ENCODE data around the gene FSD1L. TPM values are rescaled to one million over a fixed set of nuclear protein-coding genes. Genes with fewer than 3 reads are reported as not detected.

FSD1L gene
- total and polyA plus RNA-seq, 2 donors (not counting 1 experiment from before 2014, with no cell fraction given), result 0.70 to 15.2 TPM

DNA sequence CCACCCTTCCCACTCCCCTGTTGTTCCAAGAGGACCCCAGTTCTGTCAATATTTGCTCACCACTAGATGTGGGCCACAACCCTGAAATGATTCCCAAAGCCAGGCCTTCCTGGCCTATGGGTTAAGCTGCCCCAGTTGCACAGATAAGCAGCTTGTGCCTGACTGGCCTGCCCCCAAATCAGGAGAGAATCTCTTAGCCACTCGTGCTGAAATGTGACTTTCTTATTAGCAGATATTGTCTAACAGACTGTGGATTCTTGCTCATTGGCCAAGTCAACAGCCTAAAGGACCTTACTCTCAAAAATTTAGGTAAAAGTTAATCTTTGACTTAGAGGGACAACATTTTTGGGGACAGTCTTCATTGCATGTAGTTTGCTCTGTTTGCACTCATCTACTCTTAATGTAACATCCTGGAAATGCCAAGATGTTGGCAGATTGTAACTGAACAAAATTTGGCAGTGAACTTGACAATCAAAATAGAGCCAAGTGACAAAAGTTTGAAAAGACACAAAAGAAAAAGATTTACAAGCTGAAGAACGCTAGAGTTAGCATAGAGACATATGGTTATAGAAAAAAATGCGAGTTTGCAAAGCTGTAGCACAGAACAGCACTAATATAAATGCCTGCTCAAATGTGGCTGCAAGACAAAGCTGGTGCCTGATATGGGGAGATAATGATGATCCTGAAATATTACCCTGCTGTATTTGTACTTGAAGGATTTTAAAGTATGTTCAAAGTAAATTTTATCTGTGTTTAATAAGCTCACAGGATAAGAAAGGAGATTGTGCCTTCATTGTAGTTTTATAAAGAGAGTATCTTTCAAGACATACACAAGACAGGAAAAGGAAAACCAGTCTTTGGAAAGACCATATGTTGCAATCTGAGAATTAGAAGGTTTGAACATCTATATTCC, 29.0 kb upstream of the FSD1L start:
- H3K27me3 Mint-ChIP-seq, result no peaks in the 10 kb centered on the region
- H3K9ac ChIP-seq (ENCODE audit: low read length), result no peak overlapping the region
- H3K4me3 ChIP-seq (ENCODE audit: control extremely low read depth in 1 of 5, extremely low read depth in 1 of 5, insufficient read depth in 1 of 5, low read depth in 2 of 5, low read length in 4 of 5), result no peak overlapping the region
- H3K79me2 ChIP-seq (ENCODE audit: control insufficient read depth, insufficient read depth, low read length), result no peaks in the 10 kb centered on the region
- H3K4me3 Mint-ChIP-seq, result no peak overlapping the region
- no peaks in the 10 kb centered on the region for H3K9me3 Mint-ChIP-seq (ENCODE audit: insufficient read depth)
- ChIA-PET CTCF (interaction anchor here (0.6 to 6.2 kb wide), 5 partner anchors 16 to 638 kb away, joined by 3 to 79 read pairs (median 3); no protein-coding TSS in a partner anchor), POLR2A (no interaction called here)
- 93% methylated on average over 3 of the region's 3 CpGs for WGBS (ENCODE audit: insufficient coverage)
- H3K27ac ChIP-seq (ENCODE audit: low read length in 2 of 2), result no peak overlapping the region
- no peak overlapping the region for H3K27ac Mint-ChIP-seq
- no peak for ATAC-seq (ENCODE audit: low read depth)
- H4K20me1 ChIP-seq (ENCODE audit: control insufficient read depth, insufficient read depth, low read length, poor library complexity, severe bottlenecking), result no peaks in the 10 kb centered on the region
- H3K36me3 ChIP-seq (replicated peaks in 1 of 2; ENCODE audit: control extremely low read depth in 1 of 2, control insufficient read depth in 1 of 2, extremely low read depth in 1 of 2, insufficient read depth in 2 of 2, low read length in 1 of 2), result no peaks in the 10 kb centered on the region
- H3K4me2 ChIP-seq (replicated peaks; ENCODE audit: low read depth, low read length, poor library complexity, severe bottlenecking), result no peak overlapping the region
- DNase-seq, result no peak
- H3K9me3 ChIP-seq (ENCODE audit: control extremely low read depth in 1 of 3, control insufficient read depth in 2 of 3, insufficient read depth in 1 of 3, low read length in 2 of 3), result no peaks in the 10 kb centered on the region
- H3K4me1 Mint-ChIP-seq, result peaks cover 6% of the 10 kb centered on the region
- H2AFZ ChIP-seq (ENCODE audit: insufficient read depth, low read depth, low read length, poor library complexity, severe bottlenecking), result no peak overlapping the region
- no peaks in the 10 kb centered on the region for H3K27me3 ChIP-seq (replicated peaks in 1 of 4; ENCODE audit: control extremely low read depth in 1 of 4, control insufficient read depth in 3 of 4, insufficient read depth in 4 of 4, low read length in 3 of 4)
- TF ChIP-seq, protein P1, sequence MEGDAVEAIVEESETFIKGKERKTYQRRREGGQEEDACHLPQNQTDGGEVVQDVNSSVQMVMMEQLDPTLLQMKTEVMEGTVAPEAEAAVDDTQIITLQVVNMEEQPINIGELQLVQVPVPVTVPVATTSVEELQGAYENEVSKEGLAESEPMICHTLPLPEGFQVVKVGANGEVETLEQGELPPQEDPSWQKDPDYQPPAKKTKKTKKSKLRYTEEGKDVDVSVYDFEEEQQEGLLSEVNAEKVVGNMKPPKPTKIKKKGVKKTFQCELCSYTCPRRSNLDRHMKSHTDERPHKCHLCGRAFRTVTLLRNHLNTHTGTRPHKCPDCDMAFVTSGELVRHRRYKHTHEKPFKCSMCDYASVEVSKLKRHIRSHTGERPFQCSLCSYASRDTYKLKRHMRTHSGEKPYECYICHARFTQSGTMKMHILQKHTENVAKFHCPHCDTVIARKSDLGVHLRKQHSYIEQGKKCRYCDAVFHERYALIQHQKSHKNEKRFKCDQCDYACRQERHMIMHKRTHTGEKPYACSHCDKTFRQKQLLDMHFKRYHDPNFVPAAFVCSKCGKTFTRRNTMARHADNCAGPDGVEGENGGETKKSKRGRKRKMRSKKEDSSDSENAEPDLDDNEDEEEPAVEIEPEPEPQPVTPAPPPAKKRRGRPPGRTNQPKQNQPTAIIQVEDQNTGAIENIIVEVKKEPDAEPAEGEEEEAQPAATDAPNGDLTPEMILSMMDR (IDR thresholded peaks at IDR 0.05), result no peak
- TF ChIP-seq EZH2 (IDR thresholded peaks at IDR 0.05; ENCODE audit: borderline replicate concordance, insufficient read depth, low read depth, low read length, poor library complexity, severe bottlenecking), result no peak
- H3K4me1 ChIP-seq (ENCODE audit: control insufficient read depth in 2 of 2, insufficient read depth in 2 of 2, low read length in 2 of 2), result peaks cover 3 to 4% of the 10 kb centered on the region in 2 donors
- intact Hi-C loops (cut with micrococcal nuclease), result loop anchor here (10.0 kb wide), 1 partner anchor 174 kb away; the partner anchor contains the start of gene SLC44A1
